Measurements from ENCODE around the gene CAPN13. TPM values are rescaled to one million over a fixed set of nuclear protein-coding genes. Genes with fewer than 3 reads are reported as not detected.
A peak's percentile ranks its signal among the peaks of the same experiment; 100 is the strongest.
"Not testable (repeated sequence)": the region's sequence is repeated elsewhere in the genome, so short reads cannot be mapped to it uniquely, and the experiment has no call there.

CAPN13 gene
- total RNA-seq, 1 experiment from 2014 or later, result not detected

GRCh38 chr2:30705711-30706533, 101.3 kb downstream of the CAPN13 start:
- Histone ChIP-seq H3K27me3 (ENCODE audit: low read length) (peaks cover 3% of the 10 kb centered on the region; the same call in 1 of the 2 replicates), H3K27ac (ENCODE audit: low read length) (no peak overlapping the region), H3K79me2 (ENCODE audit: low read length) (no peaks in the 10 kb centered on the region), H3K9me2 (replicated peaks; ENCODE audit: insufficient read depth, low read length) (no peaks in the 10 kb centered on the region), H2AFZ (ENCODE audit: low read length) (no peak overlapping the region), H3K4me1 (ENCODE audit: low read length) (no peaks in the 10 kb centered on the region), H3K36me3 (ENCODE audit: insufficient read depth, low read length) (no peaks in the 10 kb centered on the region; the same call in 1 of the 2 replicates), H3K4me2 (ENCODE audit: low read depth, low read length, poor library complexity, severe bottlenecking) (no peak overlapping the region), H3K9ac (ENCODE audit: low read length) (no peak overlapping the region), H3K4me3 (ENCODE audit: low read length) (no peak overlapping the region), H3K9me3 (ENCODE audit: low read length) (peaks cover 8% of the 10 kb centered on the region), H4K20me1 (ENCODE audit: insufficient read depth, low read depth, low read length) (no peaks in the 10 kb centered on the region)
- DNase-seq, result no peak

GRCh38 chr2:30705056-30705455, 102.2 kb downstream of the CAPN13 start:
- H3K79me2 ChIP-seq (ENCODE audit: low read length), result no peaks in the 10 kb centered on the region
- H3K27ac ChIP-seq (ENCODE audit: low read length), result no peak overlapping the region
- H2AFZ ChIP-seq (ENCODE audit: low read length), result no peak overlapping the region
- no peaks in the 10 kb centered on the region for H3K9me2 ChIP-seq (replicated peaks; ENCODE audit: insufficient read depth, low read length)
- DNase-seq, result no peak
- no peak overlapping the region for H3K9ac ChIP-seq (ENCODE audit: low read length)
- H3K4me3 ChIP-seq (ENCODE audit: low read length), result no peak overlapping the region
- no peaks in the 10 kb centered on the region; the same call in 1 of the 2 replicates for H3K36me3 ChIP-seq (ENCODE audit: insufficient read depth, low read length)
- peaks cover 3% of the 10 kb centered on the region; the same call in 1 of the 2 replicates for H3K27me3 ChIP-seq (ENCODE audit: low read length)
- H3K4me1 ChIP-seq (ENCODE audit: low read length), result no peaks in the 10 kb centered on the region
- H3K9me3 ChIP-seq (ENCODE audit: low read length), result peaks cover 8% of the 10 kb centered on the region
- H3K4me2 ChIP-seq (ENCODE audit: low read depth, low read length, poor library complexity, severe bottlenecking), result no peak overlapping the region
- no peaks in the 10 kb centered on the region for H4K20me1 ChIP-seq (ENCODE audit: insufficient read depth, low read depth, low read length)

GRCh38 chr2:30704309-30705020, 102.8 kb downstream of the CAPN13 start:
- Histone ChIP-seq H3K4me1 (ENCODE audit: low read length) (no peaks in the 10 kb centered on the region), H3K4me3 (ENCODE audit: low read length) (no peak overlapping the region), H3K4me2 (ENCODE audit: low read depth, low read length, poor library complexity, severe bottlenecking) (no peak overlapping the region), H3K27me3 (ENCODE audit: low read length) (peaks cover 3% of the 10 kb centered on the region; the same call in 1 of the 2 replicates), H4K20me1 (ENCODE audit: insufficient read depth, low read depth, low read length) (no peaks in the 10 kb centered on the region), H3K79me2 (ENCODE audit: low read length) (no peaks in the 10 kb centered on the region), H3K27ac (ENCODE audit: low read length) (no peak overlapping the region), H2AFZ (ENCODE audit: low read length) (no peak overlapping the region), H3K36me3 (ENCODE audit: insufficient read depth, low read length) (no peaks in the 10 kb centered on the region; the same call in 1 of the 2 replicates), H3K9me2 (replicated peaks; ENCODE audit: insufficient read depth, low read length) (no peaks in the 10 kb centered on the region), H3K9ac (ENCODE audit: low read length) (no peak overlapping the region), H3K9me3 (ENCODE audit: low read length) (peaks cover 8% of the 10 kb centered on the region)
- no peak for DNase-seq

- no peaks in the 10 kb centered on the region for H4K20me1 ChIP-seq (ENCODE audit: insufficient read depth, low read depth, low read length)
- H3K27me3 ChIP-seq (ENCODE audit: low read length), result peaks cover 3% of the 10 kb centered on the region; the same call in 1 of the 2 replicates
- H3K4me3 ChIP-seq (ENCODE audit: low read length), result no peak overlapping the region
- no peaks in the 10 kb centered on the region for H3K79me2 ChIP-seq (ENCODE audit: low read length)
- H3K9me2 ChIP-seq (replicated peaks; ENCODE audit: insufficient read depth, low read length), result no peaks in the 10 kb centered on the region
- H3K4me2 ChIP-seq (ENCODE audit: low read depth, low read length, poor library complexity, severe bottlenecking), result no peak overlapping the region
- H3K4me1 ChIP-seq (ENCODE audit: low read length), result no peaks in the 10 kb centered on the region
- no peaks in the 10 kb centered on the region; the same call in 1 of the 2 replicates for H3K36me3 ChIP-seq (ENCODE audit: insufficient read depth, low read length)
- no peak for DNase-seq
- H3K27ac ChIP-seq (ENCODE audit: low read length), result no peak overlapping the region
- H2AFZ ChIP-seq (ENCODE audit: low read length), result no peak overlapping the region
- H3K9ac ChIP-seq (ENCODE audit: low read length), result no peak overlapping the region
- H3K9me3 ChIP-seq (ENCODE audit: low read length), result peaks cover 8% of the 10 kb centered on the region
Observed at GRCh38 chr2:30702694-30703093, 104.6 kb downstream of the CAPN13 start.

GRCh38 chr2:30701782-30702181, 105.5 kb downstream of the CAPN13 start:
- no peaks in the 10 kb centered on the region for H3K9me2 ChIP-seq (replicated peaks; ENCODE audit: insufficient read depth, low read length)
- DNase-seq, result no peak
- H3K27ac ChIP-seq (ENCODE audit: low read length), result no peak overlapping the region
- no peaks in the 10 kb centered on the region for H4K20me1 ChIP-seq (ENCODE audit: insufficient read depth, low read depth, low read length)
- H3K4me2 ChIP-seq (ENCODE audit: low read depth, low read length, poor library complexity, severe bottlenecking), result no peak overlapping the region
- no peak overlapping the region for H2AFZ ChIP-seq (ENCODE audit: low read length)
- no peak overlapping the region for H3K9ac ChIP-seq (ENCODE audit: low read length)
- H3K27me3 ChIP-seq (ENCODE audit: low read length), result peaks cover 3% of the 10 kb centered on the region; the same call in 1 of the 2 replicates
- H3K4me1 ChIP-seq (ENCODE audit: low read length), result no peaks in the 10 kb centered on the region
- no peaks in the 10 kb centered on the region for H3K79me2 ChIP-seq (ENCODE audit: low read length)
- H3K9me3 ChIP-seq (ENCODE audit: low read length), result peaks cover 8% of the 10 kb centered on the region
- H3K4me3 ChIP-seq (ENCODE audit: low read length), result no peak overlapping the region
- no peaks in the 10 kb centered on the region; the same call in 1 of the 2 replicates for H3K36me3 ChIP-seq (ENCODE audit: insufficient read depth, low read length)

- peak; percentile 49 for DNase-seq
- not testable (repeated sequence) for H3K4me2 ChIP-seq (ENCODE audit: low read depth, low read length, poor library complexity, severe bottlenecking); H3K27me3 ChIP-seq (ENCODE audit: low read length); H3K9me2 ChIP-seq (replicated peaks; ENCODE audit: insufficient read depth, low read length); H2AFZ ChIP-seq (ENCODE audit: low read length); H3K4me1 ChIP-seq (ENCODE audit: low read length); H4K20me1 ChIP-seq (ENCODE audit: insufficient read depth, low read depth, low read length); H3K36me3 ChIP-seq (ENCODE audit: insufficient read depth, low read length); H3K4me3 ChIP-seq (ENCODE audit: low read length); H3K27ac ChIP-seq (ENCODE audit: low read length); H3K9me3 ChIP-seq (ENCODE audit: low read length); H3K9ac ChIP-seq (ENCODE audit: low read length); H3K79me2 ChIP-seq (ENCODE audit: low read length)
Observed at GRCh38 chr2:30697242-30698103, 109.8 kb downstream of the CAPN13 start.

- no peak overlapping the region for H3K4me3 ChIP-seq (ENCODE audit: low read length)
- DNase-seq, result no peak
- H3K9ac ChIP-seq (ENCODE audit: low read length), result no peak overlapping the region
Observed at GRCh38 chr2:30695749-30696148, 111.5 kb downstream of the CAPN13 start.

More at GRCh38 chr2:30695749-30696148, 111.5 kb downstream of the CAPN13 start:
- Histone ChIP-seq H3K27ac (ENCODE audit: low read length) (no peak overlapping the region), H4K20me1 (ENCODE audit: insufficient read depth, low read depth, low read length) (no peaks in the 10 kb centered on the region), H3K9me3 (ENCODE audit: low read length) (no peaks in the 10 kb centered on the region), H3K4me2 (ENCODE audit: low read depth, low read length, poor library complexity, severe bottlenecking) (no peak overlapping the region), H3K4me1 (ENCODE audit: low read length) (no peaks in the 10 kb centered on the region), H2AFZ (ENCODE audit: low read length) (no peak overlapping the region), H3K36me3 (ENCODE audit: insufficient read depth, low read length) (no peaks in the 10 kb centered on the region), H3K9me2 (replicated peaks; ENCODE audit: insufficient read depth, low read length) (no peaks in the 10 kb centered on the region), H3K79me2 (ENCODE audit: low read length) (no peaks in the 10 kb centered on the region), H3K27me3 (ENCODE audit: low read length) (no peaks in the 10 kb centered on the region; the same call in 1 of the 2 replicates)
